ENCODE results near the gene TUBB2B. TPM values are rescaled to one million over a fixed set of nuclear protein-coding genes. Genes with fewer than 3 reads are reported as not detected.

The TUBB2B gene
- total and polyA plus RNA-seq, 9 of the 15 experiments (the other 6 are each of a cell fraction or from before 2014, with no cell fraction given) = 0.11 to 9.7 (median 4.6) TPM

DNA sequence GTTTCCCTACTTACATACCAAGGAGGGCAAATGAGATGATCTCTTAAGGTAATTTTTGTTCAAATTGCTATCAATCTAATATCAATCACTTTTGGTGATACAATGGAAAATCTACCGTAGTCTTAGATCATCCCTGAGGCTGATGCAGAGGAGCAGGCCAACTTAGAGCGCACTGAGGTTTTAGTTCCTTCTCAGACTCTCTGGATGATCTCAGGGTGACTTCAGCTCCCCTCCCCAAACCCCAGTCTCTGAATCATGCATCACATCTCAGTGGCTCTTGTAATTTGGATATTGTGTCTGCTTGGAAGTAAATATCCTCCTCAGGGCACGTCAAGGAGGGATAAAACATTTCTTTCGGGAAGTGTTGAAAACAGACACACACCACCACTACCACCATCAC is 5.9 kb downstream of the TUBB2B start (continued):
- TF ChIP-seq ZBED1 (IDR thresholded peaks at IDR 0.05) (no peak), TCF7L2 (IDR thresholded peaks at IDR 0.05; ENCODE audit: low read depth, low read length) (no peak), ZNF408 (CRISPR knock-in tag; IDR thresholded peaks at IDR 0.05; ENCODE audit: low read depth) (no peak), ARNT (IDR thresholded peaks at IDR 0.05) (no peak), ZNF444 (CRISPR knock-in tag; IDR thresholded peaks at IDR 0.05) (no peak)

DNA sequence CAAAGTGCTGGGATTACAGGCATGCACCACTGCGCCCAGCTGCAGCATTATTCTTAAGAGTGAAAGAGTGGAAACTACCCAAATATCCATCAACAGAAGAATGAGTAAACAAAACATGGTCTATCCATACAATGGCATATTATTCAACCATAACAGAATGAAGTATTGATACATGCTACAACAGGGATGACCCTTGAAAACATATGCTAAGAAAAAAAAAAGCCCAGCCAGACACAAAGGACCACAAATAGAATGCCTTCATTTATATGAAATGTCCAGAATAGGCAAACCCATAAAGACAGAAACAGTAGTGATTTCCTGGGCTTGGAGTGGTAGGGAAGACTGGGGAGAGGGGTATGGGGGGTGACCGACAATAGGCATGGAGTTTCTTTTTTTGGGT is 7.1 kb downstream of the TUBB2B start:
- WGBS (ENCODE audit: insufficient coverage, low coverage, missing lambda C conversion rate) = 13% methylated on average over 2 of the region's 2 CpGs
- ChIA-PET CTCF (ENCODE audit: low intra/inter-chr PET ratio) (no interaction called here), POLR2A (interaction anchor here (3.9 kb wide), 1 partner anchor 11 kb away, joined by 21 read pairs; no protein-coding TSS in a partner anchor)
- Histone ChIP-seq H4K20me1 (replicated peaks; ENCODE audit: control insufficient read depth, insufficient read depth, low read length) (no peaks in the 10 kb centered on the region), H3K4me1 (replicated peaks in 1 of 2; ENCODE audit: control insufficient read depth in 2 of 2, insufficient read depth in 2 of 2, low read length in 2 of 2) (peaks cover 0 to 5% of the 10 kb centered on the region in 2 experiments; a peak in 1 of 5 replicates), H3K9me3 (replicated peaks; ENCODE audit: control insufficient read depth, insufficient read depth, low read depth, low read length) (no peaks in the 10 kb centered on the region), H3K79me2 (ENCODE audit: control insufficient read depth, insufficient read depth, low read length) (no peaks in the 10 kb centered on the region), H3K4me3 (no peak overlapping the region), H3K36me3 (ENCODE audit: control insufficient read depth, insufficient read depth, low read length) (no peaks in the 10 kb centered on the region), H3K9ac (ENCODE audit: insufficient read depth in 1 of 2, low read depth in 2 of 2, low read length in 2 of 2) (no peak overlapping the region), H3K27ac (ENCODE audit: extremely low read depth, low read depth, low read length) (no peak overlapping the region), H3K9me1 (ENCODE audit: control insufficient read depth, insufficient read depth, low read length) (no peaks in the 10 kb centered on the region), H3K4me2 (ENCODE audit: insufficient read depth, low read length) (no peak overlapping the region), H3K27me3 (ENCODE audit: control insufficient read depth in 2 of 2, insufficient read depth in 2 of 2, low read length in 2 of 2) (peaks cover 21 to 39% of the 10 kb centered on the region in 2 experiments), H2AFZ (ENCODE audit: low read depth, low read length) (no peak overlapping the region)
- TF ChIP-seq PCBP1 (IDR thresholded peaks at IDR 0.05; ENCODE audit: low read depth, low read length, poor library complexity, severe bottlenecking) (no peak), HDGF (IDR thresholded peaks at IDR 0.05) (no peak), POLR3A (IDR thresholded peaks at IDR 0.05; ENCODE audit: borderline replicate concordance, extremely low read depth, insufficient read depth, insufficient read length) (no peak), NFATC3 (IDR thresholded peaks at IDR 0.05) (no peak), SRF (CRISPR knock-in tag; IDR thresholded peaks at IDR 0.05) (no peak), TAF1 (IDR thresholded peaks at IDR 0.05; ENCODE audit: control insufficient read depth, extremely low read depth, insufficient read depth, low read length, severe bottlenecking) (no peak), ZBTB1 (CRISPR knock-in tag; IDR thresholded peaks at IDR 0.05; ENCODE audit: borderline replicate concordance, low read depth) (no peak), HMG20B (CRISPR knock-in tag; IDR thresholded peaks at IDR 0.05) (no peak)
- TF ChIP-seq, protein P1, sequence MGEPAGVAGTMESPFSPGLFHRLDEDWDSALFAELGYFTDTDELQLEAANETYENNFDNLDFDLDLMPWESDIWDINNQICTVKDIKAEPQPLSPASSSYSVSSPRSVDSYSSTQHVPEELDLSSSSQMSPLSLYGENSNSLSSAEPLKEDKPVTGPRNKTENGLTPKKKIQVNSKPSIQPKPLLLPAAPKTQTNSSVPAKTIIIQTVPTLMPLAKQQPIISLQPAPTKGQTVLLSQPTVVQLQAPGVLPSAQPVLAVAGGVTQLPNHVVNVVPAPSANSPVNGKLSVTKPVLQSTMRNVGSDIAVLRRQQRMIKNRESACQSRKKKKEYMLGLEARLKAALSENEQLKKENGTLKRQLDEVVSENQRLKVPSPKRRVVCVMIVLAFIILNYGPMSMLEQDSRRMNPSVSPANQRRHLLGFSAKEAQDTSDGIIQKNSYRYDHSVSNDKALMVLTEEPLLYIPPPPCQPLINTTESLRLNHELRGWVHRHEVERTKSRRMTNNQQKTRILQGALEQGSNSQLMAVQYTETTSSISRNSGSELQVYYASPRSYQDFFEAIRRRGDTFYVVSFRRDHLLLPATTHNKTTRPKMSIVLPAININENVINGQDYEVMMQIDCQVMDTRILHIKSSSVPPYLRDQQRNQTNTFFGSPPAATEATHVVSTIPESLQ (CRISPR knock-in tag; IDR thresholded peaks at IDR 0.05) = no peak
- in situ Hi-C loops (cut with MboI) (no loop called here), intact Hi-C loops (cut with micrococcal nuclease) (no loop called here)
- no peak for FAIRE-seq
- no peak for ATAC-seq
- no peak for DNase-seq (ENCODE audit: extremely low read depth in 1 of 4, low spot score in 3 of 4)
- no TSS peak for BruUV-seq (replicated peaks)
